Skin of body (tissue), 2 donors: ENCODE measurements around the gene PLAGL2. TPM values are rescaled to one million over a fixed set of nuclear protein-coding genes. Genes with fewer than 3 reads are reported as not detected.

Source experiments
- DNase-seq: peaks from one replicate; lab custom pipeline; 2025; lab: John Stamatoyannopoulos, UW
- total RNA-seq: library from RNA; depleted of rRNA; stranded (reverse); fragments of >200 nt; gene quantifications from one replicate; pipeline ENCODE4 v1.2.3, GENCODE V29; 2014

The PLAGL2 gene
- total RNA-seq, 1 donor from 2014 or later = 6.4 TPM

GRCh38 chr20:32153156-32153665 lies 54.3 kb downstream of the PLAGL2 start:
- no peak for DNase-seq

GRCh38 chr20:32152421-32153155 lies 55.0 kb downstream of the PLAGL2 start:
- DNase-seq = no peak

- DNase-seq = no peak
Measured at GRCh38 chr20:32150291-32150848, 57.2 kb downstream of the PLAGL2 start.

GRCh38 chr20:32149566-32150170 lies 57.9 kb downstream of the PLAGL2 start:
- DNase-seq = no peak

GRCh38 chr20:32144898-32145662 lies 62.5 kb downstream of the PLAGL2 start:
- no peak for DNase-seq

GRCh38 chr20:32142991-32143390 lies 64.6 kb downstream of the PLAGL2 start:
- no peak for DNase-seq

Other genes starting within 250 kb of the PLAGL2 start
- gene XKR7, start 239.6 kb downstream of the PLAGL2 start, total RNA-seq = not detected
- 3.0 TPM for gene CCM2L, start 197.3 kb downstream of the PLAGL2 start, total RNA-seq
- gene HCK, start 155.5 kb downstream of the PLAGL2 start, total RNA-seq = 11.5 TPM
- gene TM9SF4, start 98.0 kb downstream of the PLAGL2 start, total RNA-seq = 23.8 TPM
- gene POFUT1, start 137 bp upstream of the PLAGL2 start, total RNA-seq = 21.4 TPM
- gene KIF3B, start 69.9 kb upstream of the PLAGL2 start, total RNA-seq = 15.1 TPM
- 54.3 TPM for gene ASXL1, start 150.6 kb upstream of the PLAGL2 start, total RNA-seq